Loucy (cell line): Measurements from ENCODE around the gene NEK9.

Experiments used
- CTCF ChIP-seq: fragments of 200-600 bp; sonication (generic); conservative IDR thresholded peaks from 2 replicates; pipeline ENCODE4 v1.5.1; 2014; ENCODE audit warnings: mild to moderate bottlenecking, antibody characterized with exemption, low read length
- EZH2phosphoT487 ChIP-seq: fragments of 200-600 bp; IDR thresholded peaks from 2 replicates; pipeline ENCODE4 v1.6.1; 2018; ENCODE audit warnings: antibody characterized with exemption, mild to moderate bottlenecking, moderate library complexity, borderline replicate concordance

- TF ChIP-seq CTCF (no peak), EZH2phosphoT487 (no peak)
Observed at GRCh38 chr14:75059642-75060041, 67.2 kb downstream of the NEK9 start.
